Stomach smooth muscle (tissue), 2 donors: Measurements from ENCODE around the gene RHBDD1.

Source experiments
- H3K27ac ChIP-seq: one replicate; pipeline ENCODE4 v1.7.0; 2013; ENCODE audit warnings: mild to moderate bottlenecking, low read length, inconsistent platforms
- H3K27me3 ChIP-seq, 2 donors: one replicate each; pipeline ENCODE4 v1.7.0; 2013; ENCODE audit warnings: low read length in 2 of 2; ENCODE audit not compliant: insufficient read depth in 2 of 2, control insufficient read depth in 1 of 2
- H3K36me3 ChIP-seq, 2 donors: one replicate each; pipeline ENCODE4 v1.7.0; 2013; ENCODE audit warnings: low read length in 2 of 2; ENCODE audit not compliant: control insufficient read depth in 2 of 2, insufficient read depth in 2 of 2
- H3K4me1 ChIP-seq: one replicate; pipeline ENCODE4 v1.7.0; 2013; ENCODE audit warnings: low read length; ENCODE audit not compliant: control insufficient read depth, insufficient read depth
- H3K4me3 ChIP-seq, 2 donors: one replicate each; pipeline ENCODE4 v1.7.0; 2013; ENCODE audit warnings: low read length in 2 of 2
- H3K9ac ChIP-seq, 2 donors: one replicate each; pipeline ENCODE4 v1.7.0; 2013; ENCODE audit warnings: low read length in 2 of 2, mild to moderate bottlenecking in 1 of 2
- H3K9me3 ChIP-seq, 2 donors: one replicate each; pipeline ENCODE4 v1.7.0; 2013; ENCODE audit warnings: low read length in 2 of 2; ENCODE audit not compliant: control insufficient read depth in 2 of 2
- donor health status: healthy.
- donor health status: Pancreatic carcinoma.

The RHBDD1 gene

DNA sequence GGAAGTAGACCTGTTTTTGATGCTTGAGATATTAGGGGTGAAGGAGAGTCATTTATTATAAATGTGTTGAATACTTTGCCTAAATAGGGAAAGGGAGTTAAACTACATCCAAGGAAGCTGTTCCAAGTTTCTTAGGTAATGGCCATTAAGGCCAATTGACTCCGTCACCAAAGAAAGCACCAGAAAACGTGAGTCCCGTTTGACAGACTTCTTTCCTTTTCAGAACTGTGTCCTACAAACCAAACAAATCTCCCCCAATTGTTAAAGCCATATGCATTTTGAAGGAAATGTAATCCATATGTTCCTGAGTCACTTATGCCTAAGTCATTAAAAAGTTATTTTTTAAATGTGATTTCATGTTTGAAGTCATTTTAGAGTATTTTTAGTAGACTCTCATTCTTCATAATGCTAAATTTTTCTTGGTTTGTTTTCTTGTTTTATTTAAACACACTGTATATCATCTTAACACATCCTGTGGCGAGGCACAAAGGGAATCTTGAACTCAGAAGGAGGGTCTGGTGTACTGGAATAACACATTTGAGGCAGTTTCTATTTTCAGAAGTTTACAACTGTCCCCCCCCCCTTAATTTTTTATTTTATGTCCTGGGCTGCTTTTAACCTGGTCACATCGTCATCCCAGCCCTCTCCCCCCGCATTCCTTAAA is 133.7 kb downstream of the RHBDD1 start:
- no peak overlapping the region for H3K27ac ChIP-seq
- H3K9ac ChIP-seq, result no peak overlapping the region
- no peaks in the 10 kb centered on the region for H3K27me3 ChIP-seq
- no peaks in the 10 kb centered on the region for H3K4me1 ChIP-seq
- no peaks in the 10 kb centered on the region for H3K36me3 ChIP-seq
- H3K9me3 ChIP-seq, result no peaks in the 10 kb centered on the region
- no peak overlapping the region for H3K4me3 ChIP-seq

DNA sequence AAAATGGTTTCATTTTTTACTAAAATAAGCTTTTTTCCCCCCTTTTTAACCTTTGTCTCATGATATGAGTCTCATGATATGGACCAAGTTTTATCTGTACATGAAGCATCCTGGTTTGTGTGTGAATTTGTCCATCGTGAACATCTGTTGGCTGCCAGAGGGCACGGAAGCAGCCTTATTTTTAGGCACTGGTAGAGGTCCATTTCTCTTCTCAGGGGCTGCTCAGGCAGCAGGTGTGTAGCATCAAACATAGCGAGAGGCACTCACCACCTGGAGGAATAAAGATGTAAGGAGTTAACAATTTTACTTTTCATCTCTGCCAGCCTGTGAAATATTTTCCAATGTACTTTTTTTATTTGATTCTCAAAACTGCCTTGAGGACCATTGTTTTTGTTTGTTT is 134.5 kb downstream of the RHBDD1 start:
- Histone ChIP-seq H3K9ac (no peak overlapping the region), H3K4me3 (no peak overlapping the region), H3K4me1 (no peaks in the 10 kb centered on the region), H3K27ac (no peak overlapping the region), H3K9me3 (no peaks in the 10 kb centered on the region), H3K36me3 (no peaks in the 10 kb centered on the region), H3K27me3 (no peaks in the 10 kb centered on the region)

DNA sequence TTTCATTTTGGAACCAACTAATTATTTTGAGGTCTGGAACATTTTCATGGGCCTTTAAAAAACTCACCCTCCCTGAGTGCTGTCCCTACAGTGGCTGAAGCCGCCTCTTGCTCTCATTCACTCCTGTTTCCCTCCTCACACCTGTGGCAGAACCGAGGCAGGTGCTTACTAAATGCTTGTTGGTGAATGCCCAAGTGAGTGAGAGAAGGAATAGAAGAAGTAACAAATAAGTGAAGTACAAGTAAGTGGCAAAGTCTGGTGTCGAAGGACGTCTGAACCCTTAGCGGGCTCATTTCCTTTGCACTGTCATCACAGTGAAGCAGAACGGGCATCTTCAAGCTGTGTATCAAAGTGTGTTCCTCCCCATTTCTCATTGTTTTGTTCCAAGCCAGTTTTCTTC is 135.2 kb downstream of the RHBDD1 start:
- no peak overlapping the region for H3K27ac ChIP-seq
- no peaks in the 10 kb centered on the region for H3K27me3 ChIP-seq
- H3K4me1 ChIP-seq, result no peaks in the 10 kb centered on the region

DNA sequence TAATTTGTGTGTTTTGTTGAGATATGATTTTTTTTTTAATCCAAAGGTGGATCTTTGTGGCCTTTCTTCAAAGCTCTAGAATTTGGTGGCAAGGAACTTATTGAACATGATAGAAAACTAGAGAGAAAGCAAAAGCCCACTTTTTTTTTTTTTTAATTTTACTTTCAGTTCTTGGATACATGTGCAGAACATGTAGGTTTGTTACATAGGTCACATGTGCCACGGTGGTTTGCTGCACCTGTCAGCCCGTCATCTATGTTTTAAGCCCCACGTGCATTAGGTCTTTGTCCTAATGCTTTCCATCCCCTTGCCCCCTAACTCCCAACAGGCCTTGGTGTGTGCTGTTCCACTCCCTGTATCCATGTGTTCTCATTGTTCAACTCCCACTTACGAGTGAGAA is 135.9 kb downstream of the RHBDD1 start:
- Histone ChIP-seq H3K4me3 (no peak overlapping the region), H3K27ac (no peak overlapping the region), H3K9me3 (no peaks in the 10 kb centered on the region), H3K36me3 (no peaks in the 10 kb centered on the region), H3K27me3 (no peaks in the 10 kb centered on the region), H3K4me1 (no peaks in the 10 kb centered on the region), H3K9ac (no peak overlapping the region)

More for the DNA sequence above, 135.2 kb downstream of the RHBDD1 start:
- Histone ChIP-seq H3K4me3 (no peak overlapping the region), H3K9ac (no peak overlapping the region), H3K36me3 (no peaks in the 10 kb centered on the region), H3K9me3 (no peaks in the 10 kb centered on the region)

DNA sequence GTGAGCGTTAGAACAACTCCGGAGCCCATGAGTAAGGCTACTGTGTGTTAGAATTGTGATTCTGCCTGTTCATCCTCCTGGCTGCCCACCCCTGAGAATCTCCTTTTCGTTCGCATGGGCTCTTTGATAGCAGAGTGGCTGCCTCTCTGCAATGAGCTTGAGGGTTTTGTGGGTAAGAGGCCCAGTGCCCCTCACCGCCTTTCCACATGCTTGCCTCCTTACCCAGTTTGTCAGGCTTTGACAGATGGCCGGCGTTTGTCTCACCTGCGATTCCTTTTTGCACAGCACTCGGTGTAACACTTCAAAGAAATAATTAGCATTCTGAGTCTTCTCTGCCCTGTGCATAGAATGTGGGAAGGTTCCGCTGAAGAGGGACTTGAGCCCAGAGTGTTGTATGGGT is 138.0 kb downstream of the RHBDD1 start:
- H3K4me1 ChIP-seq, result no peaks in the 10 kb centered on the region
- no peak overlapping the region for H3K9ac ChIP-seq
- H3K27me3 ChIP-seq, result no peaks in the 10 kb centered on the region
- no peaks in the 10 kb centered on the region for H3K9me3 ChIP-seq
- no peak overlapping the region for H3K4me3 ChIP-seq
- no peak overlapping the region for H3K27ac ChIP-seq
- H3K36me3 ChIP-seq, result peaks cover 0 to 4% of the 10 kb centered on the region in 2 donors

DNA sequence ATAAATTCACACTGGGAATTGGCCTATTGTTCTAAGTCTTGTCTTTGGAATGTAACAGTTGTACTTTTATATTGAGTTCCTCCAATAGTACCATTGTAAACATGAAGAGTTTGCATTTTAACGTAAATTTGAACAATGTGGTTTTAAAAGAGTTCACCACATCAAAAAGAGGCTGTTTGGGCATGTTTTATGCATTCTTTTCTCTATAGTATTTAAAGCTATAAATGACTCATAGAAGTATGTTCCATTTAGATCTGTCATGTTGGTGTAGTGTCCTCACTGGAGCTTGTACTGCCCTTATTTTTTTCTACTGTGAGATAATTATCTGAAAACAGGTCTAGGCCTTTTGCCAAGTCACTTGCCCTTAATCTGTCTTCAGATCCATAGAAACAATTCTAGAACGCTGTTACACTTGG is 141.9 kb downstream of the RHBDD1 start:
- Histone ChIP-seq H3K27me3 (no peaks in the 10 kb centered on the region), H3K4me3 (no peak overlapping the region), H3K4me1 (no peaks in the 10 kb centered on the region), H3K27ac (no peak overlapping the region), H3K9me3 (no peaks in the 10 kb centered on the region), H3K36me3 (peaks cover 0 to 4% of the 10 kb centered on the region in 2 donors), H3K9ac (no peak overlapping the region)

DNA sequence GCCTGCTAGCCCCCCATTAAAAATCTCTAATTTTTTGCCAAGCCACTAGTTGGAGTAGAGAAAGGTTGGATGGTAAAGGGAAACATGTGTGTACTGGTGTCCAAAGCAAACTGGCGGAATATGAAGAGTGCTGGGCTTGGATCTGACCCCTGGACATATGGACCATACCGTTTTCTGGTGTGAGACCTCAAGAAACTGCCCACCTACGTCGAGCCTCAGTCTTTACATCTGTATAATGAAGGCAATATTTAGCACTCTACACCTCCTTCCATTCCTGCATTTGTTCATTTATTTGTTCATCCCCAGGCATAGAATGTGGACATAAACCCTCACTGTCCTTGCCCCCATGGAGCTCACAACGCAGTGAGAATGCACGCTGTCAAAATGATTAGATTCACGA is 142.4 kb downstream of the RHBDD1 start:
- Histone ChIP-seq H3K9me3 (no peaks in the 10 kb centered on the region), H3K27me3 (no peaks in the 10 kb centered on the region), H3K4me1 (no peaks in the 10 kb centered on the region), H3K36me3 (peaks cover 0 to 4% of the 10 kb centered on the region in 2 donors), H3K27ac (no peak overlapping the region), H3K9ac (no peak overlapping the region), H3K4me3 (no peak overlapping the region)

DNA sequence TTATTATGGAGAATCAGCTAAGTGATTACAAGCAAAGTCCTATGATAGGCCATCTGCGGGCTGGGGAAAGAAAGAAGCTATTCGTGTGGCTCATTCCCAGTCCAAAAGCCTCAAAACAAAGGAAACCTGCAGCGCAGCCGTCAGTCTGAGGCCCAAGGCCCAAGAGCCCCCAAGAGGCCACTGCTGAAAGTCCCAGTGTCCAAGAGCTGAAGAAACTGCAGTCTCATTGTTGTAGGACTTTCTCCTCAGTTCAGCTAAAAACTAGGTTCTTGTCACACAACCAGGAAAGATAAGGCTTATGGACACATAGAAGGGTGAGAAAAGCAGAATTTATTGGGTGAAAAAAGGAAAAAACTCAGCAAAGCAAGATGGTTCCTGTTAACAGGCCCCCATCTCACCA is 143.2 kb downstream of the RHBDD1 start:
- Histone ChIP-seq H3K36me3 (peaks cover 0 to 4% of the 10 kb centered on the region in 2 donors), H3K9ac (no peak overlapping the region), H3K27ac (no peak overlapping the region), H3K4me3 (no peak overlapping the region), H3K9me3 (no peaks in the 10 kb centered on the region), H3K27me3 (no peaks in the 10 kb centered on the region), H3K4me1 (no peaks in the 10 kb centered on the region)

DNA sequence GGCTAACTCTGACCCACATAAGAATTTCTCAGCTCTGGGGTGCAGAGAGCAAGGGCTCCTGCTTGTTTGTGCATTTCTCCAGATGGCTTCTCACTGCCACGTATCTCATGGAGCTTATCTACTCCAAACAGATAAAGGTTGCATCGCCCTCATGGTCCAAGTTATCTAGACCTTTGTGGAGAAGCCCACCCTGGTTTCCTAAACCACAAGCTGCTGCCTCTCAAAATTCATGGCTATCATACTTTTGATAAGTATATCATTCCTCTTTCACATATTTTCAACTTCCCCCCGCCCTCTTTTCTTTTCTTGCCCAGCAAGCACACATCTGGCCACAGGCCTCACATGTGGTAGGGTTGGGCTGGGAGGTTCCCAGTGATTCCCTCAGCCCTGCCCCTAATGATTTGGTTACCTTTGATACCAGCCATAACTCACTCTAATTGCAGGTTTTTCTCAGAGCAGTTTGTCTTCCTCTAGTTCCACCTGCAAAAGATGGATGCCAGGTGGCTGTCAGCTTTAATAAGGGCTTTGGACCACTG is 146.0 kb downstream of the RHBDD1 start:
- Histone ChIP-seq H3K27ac (no peak overlapping the region), H3K9me3 (no peaks in the 10 kb centered on the region), H3K36me3 (peaks cover 0 to 4% of the 10 kb centered on the region in 2 donors), H3K9ac (no peak overlapping the region), H3K4me1 (peaks cover 2% of the 10 kb centered on the region), H3K4me3 (no peak overlapping the region), H3K27me3 (no peaks in the 10 kb centered on the region)

DNA sequence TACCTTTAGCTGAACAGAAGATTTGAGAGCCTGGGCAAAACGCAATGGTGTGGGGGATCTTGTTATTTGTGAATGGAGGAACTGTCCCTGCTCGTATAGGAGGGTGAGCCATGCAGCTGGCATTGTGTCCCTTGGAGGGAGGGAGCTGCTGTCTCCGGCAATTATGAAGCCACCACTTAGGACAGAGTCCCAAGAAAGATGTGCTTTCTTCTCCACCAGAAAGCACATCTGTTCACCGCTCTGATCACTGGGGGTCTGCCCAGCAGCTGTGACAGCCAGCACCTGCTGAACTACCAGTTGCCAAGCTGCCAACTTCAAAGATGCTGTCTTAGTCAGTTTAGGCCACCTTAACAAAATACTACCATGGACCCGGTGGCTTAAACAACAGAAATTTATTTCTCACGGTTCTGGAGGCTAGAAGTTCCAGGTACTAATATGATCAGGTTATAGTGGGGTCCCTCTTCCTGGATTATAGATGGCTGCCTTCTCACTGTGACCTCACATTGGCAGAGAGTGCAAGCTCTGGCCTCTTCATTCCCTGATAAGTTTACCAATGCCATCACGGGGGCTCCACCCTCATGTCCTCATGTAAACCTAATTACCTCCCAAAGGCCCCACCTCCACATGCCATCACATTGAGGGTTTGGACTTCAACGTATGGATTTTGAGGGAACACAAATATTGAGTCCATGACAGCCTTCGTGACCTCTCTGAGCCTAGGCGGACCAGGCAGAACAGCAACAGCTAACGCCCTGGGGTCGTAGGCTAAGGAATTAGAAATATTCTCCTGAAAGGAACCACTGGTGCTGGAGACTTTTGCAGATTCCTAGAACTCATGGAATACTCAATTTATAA is 148.3 kb downstream of the RHBDD1 start:
- no peak overlapping the region for H3K4me3 ChIP-seq
- no peaks in the 10 kb centered on the region for H3K27me3 ChIP-seq
- H3K9ac ChIP-seq, result no peak overlapping the region
- peaks cover 2% of the 10 kb centered on the region for H3K4me1 ChIP-seq
- H3K36me3 ChIP-seq, result peaks cover 0 to 2% of the 10 kb centered on the region in 2 donors
- no peaks in the 10 kb centered on the region for H3K9me3 ChIP-seq
- H3K27ac ChIP-seq, result no peak overlapping the region
